ENCODE results near the gene SPRYD4.

DNA sequence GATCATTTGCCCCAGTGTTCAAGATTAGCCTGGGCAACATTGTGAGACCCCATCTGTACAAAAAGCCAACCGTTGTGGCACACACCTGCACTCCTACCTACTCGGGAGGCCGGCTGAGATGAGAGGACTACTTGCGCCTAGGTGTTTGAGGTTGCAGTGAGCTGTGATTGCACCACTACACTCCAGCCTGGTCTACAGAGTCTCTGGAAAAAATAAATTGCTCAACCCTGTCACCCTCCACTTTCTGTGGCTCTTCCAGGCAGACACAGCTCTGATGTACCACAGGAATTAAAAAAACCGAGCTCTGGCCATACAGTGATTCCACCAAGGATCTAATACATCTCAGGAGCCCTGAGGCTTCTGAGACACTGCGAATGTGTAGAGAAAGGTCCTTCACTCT lies 33.5 kb upstream of the SPRYD4 start:
- TF ChIP-seq SUZ12 (IDR thresholded peaks at IDR 0.05; ENCODE audit: extremely low read depth, insufficient read depth, insufficient read length) (no peak), ZNF274 (IDR thresholded peaks at IDR 0.05; ENCODE audit: low read depth, low read length) (no peak), YY1 (IDR thresholded peaks at IDR 0.05; ENCODE audit: insufficient read depth, insufficient read length) (no peak)

Data from NT2/D1 (cell line).